MV-4-11 (cell line): ENCODE data around the gene SPATS2L.

ENCODE experiments used
- DNase-seq: peaks from one replicate; lab custom pipeline; 2025; lab: John Stamatoyannopoulos, UW

Gene SPATS2L

DNA sequence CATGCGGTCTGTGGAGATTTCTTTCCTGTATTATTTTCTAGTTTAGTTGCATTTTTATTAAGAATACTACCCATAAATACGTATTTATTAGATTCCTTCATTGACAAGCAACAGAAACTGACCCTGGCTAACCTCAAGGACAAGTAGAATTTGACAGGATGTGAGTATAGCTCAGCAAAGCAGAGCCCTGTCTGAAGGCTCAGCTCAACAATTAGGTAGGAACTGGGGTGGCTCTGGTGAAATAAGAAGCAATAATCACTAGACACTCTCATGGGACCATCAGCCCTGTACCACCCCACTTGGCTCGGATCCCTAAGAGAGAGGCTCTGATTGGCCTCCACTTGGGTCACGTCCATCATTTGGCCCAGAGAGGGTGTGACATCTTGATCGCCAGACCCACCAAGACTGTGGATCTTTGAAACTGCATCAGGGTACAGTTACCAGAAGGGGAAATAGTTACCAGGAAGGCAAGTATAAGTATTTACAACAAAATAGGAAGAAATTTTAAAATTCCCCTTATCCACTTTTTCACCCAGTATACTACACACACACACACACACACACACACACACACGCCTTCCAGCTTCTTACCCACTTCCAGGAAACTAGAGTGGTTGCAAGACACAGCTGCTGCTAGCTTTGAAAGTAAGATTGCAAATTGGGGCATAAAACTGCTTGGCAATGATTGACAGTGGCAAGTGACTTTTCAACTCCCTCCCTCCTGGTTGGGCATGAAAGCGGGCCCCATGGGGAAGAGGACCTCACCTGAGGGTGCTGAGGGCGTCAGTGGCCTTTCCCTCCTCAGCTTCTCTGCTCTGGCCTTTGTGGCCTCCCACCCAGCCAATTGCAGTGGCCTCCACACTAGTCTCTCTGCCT is 161.6 kb downstream of the SPATS2L start:
- peak; percentile 5 for DNase-seq

DNA sequence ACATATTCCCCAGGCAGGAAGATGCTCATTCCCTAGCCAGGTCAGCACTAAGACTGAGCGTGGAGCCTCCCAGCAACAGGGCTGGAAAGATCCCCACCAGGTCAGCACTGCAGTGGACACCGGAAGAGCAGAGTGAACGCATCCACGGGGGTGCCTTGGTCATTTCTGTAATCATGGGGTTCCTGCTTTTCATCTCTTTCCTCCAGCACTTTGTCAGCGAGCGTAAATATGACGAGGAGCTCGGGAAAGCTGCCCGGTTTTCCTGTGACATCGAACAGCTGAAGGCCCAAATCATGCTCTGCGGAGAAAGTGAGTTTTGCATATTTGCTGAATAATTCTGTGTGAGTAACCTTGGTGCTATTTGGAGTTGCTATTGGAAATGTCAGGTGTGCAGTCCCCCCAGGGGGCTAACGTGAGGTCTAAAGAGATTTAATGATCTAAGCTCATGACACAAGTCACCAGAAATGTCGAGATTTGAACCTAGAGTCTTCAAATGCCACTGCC is 163.3 kb downstream of the SPATS2L start:
- no peak for DNase-seq

DNA sequence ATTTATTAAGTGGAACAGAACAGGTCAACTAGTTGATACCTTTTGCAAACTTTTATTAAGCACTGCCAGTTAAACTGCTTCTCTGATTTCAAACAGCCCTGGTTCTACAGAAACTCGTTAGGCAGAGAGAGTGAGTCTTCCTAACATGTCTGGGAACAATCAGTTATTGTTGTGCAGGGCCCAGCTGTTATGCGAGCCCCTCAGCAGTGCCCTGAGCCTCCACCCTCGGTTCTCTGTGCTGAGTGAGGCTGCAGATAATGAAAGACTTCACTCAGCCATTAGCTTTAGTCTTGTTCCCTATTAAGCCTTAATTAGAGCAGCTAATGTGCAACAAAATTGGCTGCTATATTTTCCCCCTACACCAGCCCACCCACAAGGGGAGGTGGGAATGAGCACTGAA is 163.7 kb downstream of the SPATS2L start:
- DNase-seq, result no peak

DNA sequence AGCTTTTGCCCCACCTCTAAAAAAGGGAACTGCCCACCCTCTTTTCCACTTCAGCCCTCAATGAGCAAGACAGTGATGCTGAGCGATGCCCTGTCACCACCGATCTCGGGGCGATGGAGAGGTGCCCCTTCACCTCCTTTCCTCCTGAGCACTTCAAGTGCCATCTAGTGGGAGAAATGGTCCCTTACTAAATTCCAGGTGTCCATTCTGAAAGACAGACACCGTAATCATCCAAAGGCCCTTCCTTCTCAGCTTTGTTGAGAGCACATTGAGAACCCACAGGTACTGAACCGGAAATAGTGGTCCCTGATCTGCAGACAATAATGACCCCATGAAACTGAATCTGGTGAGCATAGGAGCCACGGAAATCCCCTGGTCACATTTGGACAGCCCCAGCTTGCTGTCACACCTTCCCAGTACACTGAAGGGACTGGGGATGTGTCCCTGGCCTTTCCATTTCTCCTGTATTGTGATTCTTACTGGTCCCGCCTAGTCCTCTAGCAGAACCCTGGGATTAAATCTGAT is 164.9 kb downstream of the SPATS2L start:
- DNase-seq, result no peak

DNA sequence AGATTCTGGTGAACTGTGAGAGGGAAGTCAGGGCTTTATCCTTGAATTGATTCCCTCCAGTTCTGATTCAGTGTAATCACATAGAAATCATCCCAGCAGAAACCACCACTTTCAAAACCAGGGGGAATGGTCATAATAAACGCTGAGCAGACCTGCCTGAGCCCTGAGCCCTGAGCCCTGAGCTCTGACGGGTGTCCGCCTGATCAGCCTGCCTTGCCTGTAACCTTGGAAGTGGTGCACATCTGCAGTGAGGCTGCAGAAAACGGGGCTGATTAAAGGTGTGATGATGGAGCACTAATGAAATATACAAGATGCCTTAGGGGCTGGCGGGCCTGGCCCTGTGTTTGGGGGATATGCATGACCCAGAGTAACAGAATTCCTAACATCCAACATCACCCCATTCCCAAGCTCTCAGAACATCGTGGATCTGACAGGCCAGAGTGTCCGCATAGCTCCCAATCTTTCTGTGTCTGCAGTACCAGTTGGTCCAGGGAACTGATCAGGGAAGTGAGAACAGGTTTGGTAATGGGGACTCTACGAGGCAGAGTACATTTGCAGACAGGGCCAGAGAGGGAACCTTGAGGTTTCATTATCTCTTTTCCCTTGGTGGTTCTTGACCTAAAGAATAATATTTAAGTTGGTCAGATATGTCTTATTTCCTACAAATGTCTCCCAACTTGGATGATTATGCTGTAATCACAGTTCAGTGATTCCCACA is 165.6 kb downstream of the SPATS2L start:
- DNase-seq, result no peak

DNA sequence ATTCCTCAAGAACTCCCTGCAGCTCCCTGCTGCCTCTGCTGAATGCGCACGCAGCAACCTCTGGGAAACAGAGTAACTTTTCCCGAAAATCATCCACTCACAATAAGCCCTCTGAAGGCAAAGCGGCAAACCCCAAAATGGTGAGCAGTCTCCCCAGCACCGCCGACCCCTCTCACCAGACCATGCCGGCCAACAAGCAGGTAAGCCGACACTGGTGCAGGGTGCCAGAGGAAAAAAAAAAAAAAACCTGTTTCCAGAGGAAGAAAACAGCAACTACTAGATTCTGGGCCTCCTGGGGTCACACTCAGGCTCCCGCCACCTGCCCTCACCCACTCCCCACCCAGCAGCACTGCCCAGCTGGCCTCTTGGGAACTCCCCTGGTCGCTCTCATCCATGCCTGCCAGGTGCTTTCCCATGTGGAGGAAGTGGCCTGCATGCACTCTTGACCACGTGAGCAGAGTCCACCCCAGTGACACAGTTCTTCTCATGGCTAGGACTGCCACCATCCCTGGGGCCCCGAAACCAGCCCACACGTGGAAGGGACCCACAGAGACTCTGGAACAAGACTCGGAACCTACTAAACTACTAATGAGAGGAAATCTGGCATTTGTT is 166.5 kb downstream of the SPATS2L start:
- no peak for DNase-seq

DNA sequence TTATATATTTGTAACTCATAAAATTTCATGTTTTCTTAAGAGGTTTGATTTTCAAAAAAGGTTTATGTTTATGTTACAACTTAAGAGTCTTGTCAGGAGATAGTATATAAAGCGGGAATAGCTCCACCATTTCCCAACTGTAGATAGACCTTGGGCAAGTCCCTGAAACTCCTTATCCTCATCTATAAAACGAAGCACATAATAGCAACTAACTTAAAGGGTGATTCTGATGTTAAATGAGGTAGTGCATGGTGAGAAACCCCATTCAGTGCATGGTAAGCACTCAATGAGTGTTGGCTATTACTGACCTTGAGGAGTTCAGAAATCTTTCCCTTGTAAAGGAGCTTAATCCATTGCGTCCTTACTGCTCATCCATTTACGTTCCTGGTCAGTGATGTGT is 169.3 kb downstream of the SPATS2L start:
- no peak for DNase-seq

DNA sequence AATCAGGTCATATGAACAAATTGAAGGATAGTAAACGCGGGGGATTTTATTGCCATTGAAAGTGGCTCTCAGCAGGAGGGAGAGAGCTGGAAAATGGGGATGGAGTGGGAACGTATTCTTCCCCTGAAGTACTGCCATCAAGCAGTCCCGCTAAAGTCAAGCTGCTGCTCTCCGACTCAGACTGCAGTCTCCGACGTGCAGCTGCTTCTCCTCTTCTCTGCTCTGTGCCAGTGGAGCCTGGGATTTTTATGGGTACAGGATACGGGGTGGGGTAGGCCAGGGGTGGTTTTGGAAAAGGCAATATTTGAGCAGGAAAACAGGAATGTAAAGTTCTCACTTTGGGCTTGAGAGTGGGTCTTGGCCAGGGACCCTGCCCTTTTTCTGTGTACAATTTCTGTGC is 170.3 kb downstream of the SPATS2L start:
- DNase-seq, result no peak

DNA sequence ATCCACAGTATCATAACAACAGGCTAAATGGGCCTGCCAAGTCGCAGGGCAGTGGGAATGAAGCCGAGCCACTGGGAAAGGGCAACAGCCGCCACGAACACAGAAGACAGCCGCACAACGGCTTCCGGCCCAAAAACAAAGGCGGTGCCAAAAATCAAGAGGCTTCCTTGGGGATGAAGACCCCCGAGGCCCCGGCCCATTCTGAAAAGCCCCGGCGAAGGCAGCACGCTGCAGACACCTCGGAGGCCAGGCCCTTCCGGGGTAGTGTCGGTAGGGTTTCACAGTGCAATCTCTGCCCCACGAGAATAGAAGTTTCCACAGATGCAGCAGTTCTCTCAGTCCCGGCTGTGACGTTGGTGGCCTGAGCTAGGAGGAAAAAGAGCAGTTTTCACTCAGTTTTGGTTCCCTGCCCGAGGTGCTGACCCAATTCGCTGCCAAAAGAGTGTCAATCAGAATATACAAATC is 171.2 kb downstream of the SPATS2L start:
- DNase-seq, result no peak

DNA sequence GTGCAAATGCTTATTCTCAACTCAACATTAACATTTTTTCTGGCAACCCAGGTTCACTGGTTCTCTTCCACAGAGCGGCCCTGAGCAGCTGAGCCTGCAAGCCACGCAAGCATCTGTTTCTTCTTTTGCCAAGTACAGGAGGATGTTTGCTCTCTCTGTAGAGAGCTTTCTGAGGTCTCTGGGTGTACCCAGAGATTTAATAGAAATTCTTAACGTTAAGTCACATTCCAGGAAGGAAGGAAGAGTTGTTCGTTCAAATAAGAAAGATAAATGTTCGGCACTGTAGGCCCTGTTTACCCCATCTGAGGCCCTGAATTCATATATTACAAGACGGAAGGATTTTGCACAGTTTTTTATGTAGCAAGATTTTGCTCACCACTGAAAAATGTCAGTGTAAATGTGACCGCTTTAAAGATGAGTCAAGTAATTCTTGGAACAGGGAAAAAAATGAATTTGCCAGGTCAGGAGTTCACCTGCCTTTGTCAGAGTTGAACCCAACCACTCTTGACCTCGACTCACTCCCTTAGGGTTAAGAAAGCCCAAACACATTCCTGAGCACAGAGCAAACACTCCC is 173.3 kb downstream of the SPATS2L start:
- DNase-seq, result no peak

DNA sequence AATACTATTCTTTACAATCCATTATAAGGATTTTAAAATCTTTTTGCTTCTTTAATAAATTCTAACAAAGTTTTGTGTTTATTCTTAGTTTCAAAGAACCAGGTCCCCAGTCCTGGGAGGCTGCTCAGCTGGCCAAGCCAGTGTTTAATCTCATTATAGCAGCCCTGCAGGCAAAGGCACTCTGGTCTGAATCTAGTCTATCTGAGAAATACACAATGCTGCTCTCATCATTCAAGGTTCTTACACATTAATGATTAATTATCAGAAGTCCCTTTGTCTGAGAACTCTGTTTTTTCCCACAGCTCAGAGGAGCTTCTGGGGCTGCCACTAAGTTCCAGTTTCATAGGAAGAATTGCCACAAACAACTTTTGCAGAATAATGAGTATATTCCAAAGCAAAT is 175.7 kb downstream of the SPATS2L start:
- DNase-seq, result no peak

DNA sequence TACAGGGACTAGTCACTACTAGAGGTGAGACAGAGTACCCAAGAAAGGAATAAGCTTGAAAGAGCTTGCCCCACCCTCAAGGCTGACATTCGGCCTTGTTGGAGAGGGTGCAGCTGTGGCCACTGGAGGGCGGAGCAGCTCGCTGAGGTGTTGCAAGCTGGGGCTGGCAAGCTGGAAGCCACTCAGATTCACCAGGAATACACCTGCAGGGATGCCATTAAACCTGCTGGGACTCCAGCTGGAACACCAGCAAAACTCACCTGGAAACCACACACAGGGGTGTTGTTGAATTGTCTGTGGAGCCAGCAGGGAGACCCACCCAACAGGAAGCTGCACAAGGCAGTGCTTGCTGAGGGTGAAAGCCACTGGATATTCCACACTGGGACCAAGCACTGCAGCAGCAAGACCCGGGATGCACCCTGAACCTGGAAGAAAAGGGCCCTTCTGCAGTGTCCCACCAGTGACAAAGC is 177.3 kb downstream of the SPATS2L start:
- DNase-seq, result peak; percentile 29

DNA sequence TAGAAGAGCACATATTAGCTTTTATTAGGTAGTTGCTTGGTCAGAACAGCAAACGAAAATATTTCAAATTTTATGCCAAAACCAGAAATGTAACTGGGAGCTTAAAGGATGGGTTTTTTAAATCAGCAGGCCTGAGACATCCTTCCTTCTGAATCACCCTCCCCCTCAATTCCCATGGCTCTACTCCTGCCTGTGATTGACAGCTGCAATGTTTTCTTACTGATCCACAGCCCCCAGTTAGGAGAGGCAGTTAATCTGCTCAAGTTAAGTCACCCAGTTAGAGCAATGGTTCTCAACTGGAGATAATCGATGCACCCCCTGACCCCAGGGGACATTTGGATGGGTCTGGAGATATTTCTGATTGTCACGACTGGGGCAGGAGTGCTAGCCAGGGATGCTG is 178.4 kb downstream of the SPATS2L start:
- DNase-seq, result no peak

DNA sequence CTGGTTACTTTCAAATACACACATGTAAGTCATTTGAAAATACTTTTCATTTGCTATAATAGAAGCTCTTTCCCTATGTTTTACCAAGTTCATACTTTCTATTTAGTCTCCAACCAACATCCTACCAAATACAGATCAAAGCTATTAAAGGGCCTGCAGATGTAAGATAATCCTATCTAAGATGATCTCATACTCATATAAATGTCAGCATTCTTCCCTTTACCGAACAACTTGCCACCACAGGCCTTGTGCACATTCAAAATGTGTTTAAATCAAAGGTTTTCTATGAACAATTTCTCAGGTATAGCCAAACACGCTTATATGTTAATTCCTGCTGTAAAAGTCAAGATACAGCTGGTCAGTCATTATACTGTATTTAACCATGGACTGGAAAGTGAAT is 180.0 kb downstream of the SPATS2L start:
- no peak for DNase-seq

DNA sequence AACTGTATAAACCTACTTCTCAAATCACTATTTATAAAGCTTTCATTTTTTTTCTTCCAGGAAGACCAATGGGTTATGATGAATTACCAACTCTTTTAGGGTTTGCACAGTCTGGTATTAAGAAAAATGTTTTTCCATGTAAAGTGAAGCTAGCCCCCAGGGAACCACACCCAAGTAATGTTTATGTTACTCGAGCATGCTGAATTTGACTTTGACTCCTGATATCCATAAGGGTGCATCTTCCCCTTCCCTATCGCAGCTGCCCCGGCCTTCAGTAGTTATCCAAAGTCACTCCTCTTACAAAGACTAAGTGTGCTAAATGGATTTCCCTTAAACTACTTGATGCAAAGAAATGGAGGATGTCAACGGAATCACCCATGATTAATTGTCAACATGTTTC is 181.7 kb downstream of the SPATS2L start:
- DNase-seq, result no peak

DNA sequence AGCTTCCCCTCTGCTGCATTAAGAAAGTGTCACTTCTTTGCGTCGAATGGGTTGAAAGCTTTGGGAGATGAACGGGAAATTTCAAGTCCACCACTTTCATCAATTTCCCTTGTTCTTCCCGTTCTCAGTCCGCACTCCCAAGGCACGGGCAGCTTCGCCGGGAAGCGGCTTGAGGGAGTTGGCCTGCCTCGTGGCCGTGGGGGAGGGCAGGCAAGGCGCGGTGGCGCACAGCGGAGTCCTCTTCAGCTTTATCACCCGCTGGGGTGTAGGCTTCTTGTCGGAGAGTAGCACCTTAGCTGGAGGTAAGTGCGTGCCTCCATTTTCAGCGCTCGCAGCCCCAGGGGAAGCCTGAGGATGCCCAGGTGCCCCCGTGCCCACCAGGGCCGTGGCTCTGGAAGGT is 183.5 kb downstream of the SPATS2L start:
- no peak for DNase-seq

DNA sequence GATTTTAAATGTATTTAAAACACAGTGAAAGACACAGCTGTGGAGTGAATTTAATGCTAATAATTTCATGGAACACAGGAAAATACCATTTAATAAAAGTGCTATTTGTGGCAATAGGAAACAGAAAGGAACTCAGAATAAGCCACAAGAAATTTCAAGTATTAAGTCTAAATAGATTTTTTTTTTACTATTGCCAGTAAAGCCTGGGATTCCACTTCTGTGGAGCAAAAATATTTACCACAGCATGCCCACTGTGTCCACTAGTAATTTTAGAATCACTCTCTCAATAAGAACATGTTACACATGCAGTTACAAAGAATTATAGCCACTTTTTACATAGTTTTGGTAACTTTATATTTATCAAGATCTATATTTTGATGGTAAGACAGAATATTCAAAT is 186.2 kb downstream of the SPATS2L start:
- no peak for DNase-seq

DNA sequence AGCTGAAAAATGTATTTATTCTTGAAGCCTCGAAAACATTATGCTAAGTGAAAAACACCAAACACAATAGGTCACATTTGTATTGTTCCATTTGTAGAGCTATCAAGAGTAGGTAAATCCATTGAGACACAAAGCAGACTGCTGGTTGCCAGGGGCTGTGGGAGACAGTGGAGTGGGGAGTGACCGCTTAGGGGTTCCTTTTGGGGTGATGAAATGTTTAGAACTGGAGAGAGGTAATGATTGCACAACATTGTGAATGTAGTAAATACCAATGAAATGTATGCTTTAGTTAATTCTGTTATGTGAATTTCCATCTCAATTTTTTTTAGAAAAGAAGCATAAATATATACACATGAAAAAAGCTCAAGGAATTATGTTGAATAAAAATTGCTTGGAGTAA is 187.6 kb downstream of the SPATS2L start:
- DNase-seq, result no peak

DNA sequence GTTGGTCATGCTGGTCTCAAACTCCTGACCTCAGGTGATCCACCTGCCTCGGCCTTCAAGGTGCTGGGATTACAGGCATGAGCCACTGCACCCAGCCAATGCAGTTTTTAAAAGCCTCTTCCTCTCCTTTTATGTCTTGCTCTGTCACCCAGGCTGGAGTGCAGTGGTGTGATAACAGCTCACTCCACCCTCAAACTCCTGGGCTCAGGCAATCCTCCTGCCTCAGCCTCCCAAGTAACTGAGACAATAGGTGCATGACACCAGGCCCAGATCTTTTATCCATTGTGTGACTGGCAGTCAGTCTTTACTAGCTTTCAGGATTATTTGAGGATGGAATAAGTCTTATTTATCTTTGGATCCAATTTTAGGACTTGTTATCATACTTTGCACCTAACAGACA is 190.2 kb downstream of the SPATS2L start:
- DNase-seq, result no peak

DNA sequence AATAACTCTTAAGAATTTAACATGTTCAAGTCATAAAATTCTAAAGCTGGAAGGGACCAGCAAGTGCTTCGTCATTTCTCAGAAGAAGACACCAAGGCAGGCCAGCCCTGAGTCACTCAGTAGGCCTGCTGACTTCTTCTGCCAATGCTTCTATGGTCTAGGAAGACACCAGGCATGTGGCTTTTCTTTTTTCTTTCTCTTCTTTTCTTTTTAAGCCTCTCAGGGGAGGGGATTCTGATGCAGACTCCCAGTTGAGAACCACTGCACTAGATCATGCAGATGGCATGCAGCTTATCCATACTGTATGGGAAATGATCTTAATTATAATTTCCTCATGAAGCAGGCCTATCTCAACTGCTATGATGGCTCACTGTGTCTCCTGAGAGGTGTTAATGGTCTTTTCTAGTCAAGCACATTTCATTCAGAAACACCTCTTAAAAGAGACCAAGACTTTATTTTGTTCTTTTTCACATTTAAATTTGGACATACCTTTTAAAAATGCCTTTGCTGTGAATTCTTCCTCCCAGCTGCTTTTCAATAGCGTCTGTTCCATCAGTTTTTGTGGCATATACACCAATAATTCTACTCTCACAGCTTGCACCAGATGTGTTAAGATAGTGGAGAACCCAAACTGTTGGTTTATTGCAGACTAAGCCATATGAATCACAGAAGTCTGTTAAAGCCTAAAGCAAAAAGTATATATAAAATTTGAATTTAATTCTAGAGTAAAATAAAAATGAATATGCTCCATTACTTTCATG is 192.1 kb downstream of the SPATS2L start:
- no peak for DNase-seq

DNA sequence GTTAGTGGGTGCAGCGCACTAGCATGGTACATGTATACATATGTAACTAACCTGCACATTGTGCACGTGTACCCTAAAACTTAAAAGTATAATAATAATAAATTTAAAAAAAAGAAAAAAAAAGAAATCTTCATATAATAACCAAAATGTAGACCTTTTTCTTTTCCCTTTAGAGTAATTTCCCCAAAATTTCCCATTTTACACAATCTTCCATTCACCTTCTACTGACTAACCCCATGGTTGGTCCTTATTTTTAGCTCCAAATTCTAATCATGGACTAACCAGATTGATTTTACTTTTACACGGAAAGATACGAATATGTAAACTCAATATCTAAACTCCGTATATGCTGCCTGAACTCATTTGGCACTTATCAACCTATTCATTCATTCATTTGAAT is 195.7 kb downstream of the SPATS2L start:
- DNase-seq, result no peak
